ENCODE results near the gene GSG1. TPM values are rescaled to one million over a fixed set of nuclear protein-coding genes. Genes with fewer than 3 reads are reported as not detected.

GSG1 gene
- total and polyA plus RNA-seq, 9 donors: 5.5 to 23.3 (median 11.2) TPM

DNA sequence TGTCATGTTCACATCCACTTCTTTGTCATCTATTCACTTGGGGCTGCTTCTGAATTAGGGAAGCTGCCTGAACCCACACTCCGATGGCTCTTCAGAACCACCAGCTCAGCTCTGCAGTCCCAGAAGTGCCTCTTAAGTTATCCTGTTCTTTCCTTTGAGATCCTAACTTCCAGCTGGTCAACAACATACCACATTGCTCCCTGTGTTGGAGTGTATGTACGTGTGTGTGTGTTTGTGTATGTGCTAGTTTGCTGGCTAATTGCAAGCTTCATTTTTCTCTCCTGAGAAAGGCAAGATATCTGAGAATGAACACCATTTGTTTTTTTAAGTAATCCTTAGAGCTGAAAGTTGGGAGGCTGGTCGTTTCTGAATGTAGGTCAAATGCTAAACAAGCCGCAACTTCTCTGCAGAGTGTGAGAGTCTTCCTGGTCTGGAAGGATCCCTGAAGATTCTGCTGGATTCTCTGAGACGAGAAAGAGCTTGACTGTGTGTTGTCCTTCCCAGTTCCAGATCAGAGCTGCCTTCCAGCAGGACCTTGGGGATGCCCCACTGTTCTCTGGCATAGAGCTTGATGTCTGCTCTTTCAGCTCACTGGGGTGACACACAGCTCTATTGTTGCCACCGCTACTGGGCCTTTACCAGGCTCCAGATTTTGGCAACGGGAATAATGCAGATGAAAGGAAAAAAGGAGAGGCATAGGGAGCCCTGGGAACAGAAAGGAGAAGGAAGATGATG is 839 bp downstream of the GSG1 start:
- Histone ChIP-seq H3K27ac (ENCODE audit: low read length) (peak overlapping the region; percentile 92), H3K9me3 (replicated peaks; ENCODE audit: control insufficient read depth, low read depth, low read length) (no peaks in the 10 kb centered on the region), H3K4me3 (ENCODE audit: low read length) (no peak overlapping the region), H3K36me3 (ENCODE audit: control insufficient read depth, insufficient read depth, low read length) (no peaks in the 10 kb centered on the region), H3K4me1 (ENCODE audit: control insufficient read depth, insufficient read depth, low read length) (peaks cover 41% of the 10 kb centered on the region), H3K27me3 (ENCODE audit: control insufficient read depth, insufficient read depth, low read length) (no peaks in the 10 kb centered on the region)
- WGBS (ENCODE audit: insufficient coverage): 52% methylated on average over 6 of the region's 7 CpGs
- peak; percentile 56 for DNase-seq

DNA sequence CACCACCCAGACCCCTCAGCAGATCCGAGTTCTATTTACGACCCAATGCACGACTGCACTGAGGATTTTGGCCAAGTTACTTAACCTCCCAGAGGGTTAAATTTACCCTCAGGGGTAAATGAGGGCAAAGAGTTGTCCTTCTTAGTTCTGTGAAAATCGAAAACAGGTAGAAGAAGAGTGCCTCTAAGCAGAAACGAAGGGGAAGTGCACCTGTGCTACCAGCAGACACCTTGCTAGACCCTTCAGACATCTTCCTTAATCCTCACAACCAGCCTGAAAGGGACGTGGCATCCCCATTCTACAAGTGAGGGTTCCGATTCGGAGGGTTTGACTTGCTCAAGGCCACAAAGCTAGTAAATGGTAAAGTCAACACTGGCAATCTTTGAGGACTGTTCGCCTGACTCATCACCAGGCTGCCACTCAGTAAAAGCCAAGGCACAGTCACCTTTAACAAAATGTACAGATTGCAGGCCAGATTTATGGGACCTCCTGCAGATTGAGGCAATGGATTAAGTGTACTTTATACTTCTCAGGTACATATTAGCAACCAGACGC is 1.6 kb downstream of the GSG1 start:
- 40% methylated on average over 1 of the region's 10 CpGs for WGBS (ENCODE audit: insufficient coverage)
- no peak for DNase-seq
- no peaks in the 10 kb centered on the region for H3K27me3 ChIP-seq (ENCODE audit: control insufficient read depth, insufficient read depth, low read length)
- H3K9me3 ChIP-seq (replicated peaks; ENCODE audit: control insufficient read depth, low read depth, low read length): no peaks in the 10 kb centered on the region
- H3K4me1 ChIP-seq (ENCODE audit: control insufficient read depth, insufficient read depth, low read length): peaks cover 45% of the 10 kb centered on the region
- peak overlapping the region; percentile 92 for H3K27ac ChIP-seq (ENCODE audit: low read length)
- no peaks in the 10 kb centered on the region for H3K36me3 ChIP-seq (ENCODE audit: control insufficient read depth, insufficient read depth, low read length)
- no peak overlapping the region for H3K4me3 ChIP-seq (ENCODE audit: low read length)

DNA sequence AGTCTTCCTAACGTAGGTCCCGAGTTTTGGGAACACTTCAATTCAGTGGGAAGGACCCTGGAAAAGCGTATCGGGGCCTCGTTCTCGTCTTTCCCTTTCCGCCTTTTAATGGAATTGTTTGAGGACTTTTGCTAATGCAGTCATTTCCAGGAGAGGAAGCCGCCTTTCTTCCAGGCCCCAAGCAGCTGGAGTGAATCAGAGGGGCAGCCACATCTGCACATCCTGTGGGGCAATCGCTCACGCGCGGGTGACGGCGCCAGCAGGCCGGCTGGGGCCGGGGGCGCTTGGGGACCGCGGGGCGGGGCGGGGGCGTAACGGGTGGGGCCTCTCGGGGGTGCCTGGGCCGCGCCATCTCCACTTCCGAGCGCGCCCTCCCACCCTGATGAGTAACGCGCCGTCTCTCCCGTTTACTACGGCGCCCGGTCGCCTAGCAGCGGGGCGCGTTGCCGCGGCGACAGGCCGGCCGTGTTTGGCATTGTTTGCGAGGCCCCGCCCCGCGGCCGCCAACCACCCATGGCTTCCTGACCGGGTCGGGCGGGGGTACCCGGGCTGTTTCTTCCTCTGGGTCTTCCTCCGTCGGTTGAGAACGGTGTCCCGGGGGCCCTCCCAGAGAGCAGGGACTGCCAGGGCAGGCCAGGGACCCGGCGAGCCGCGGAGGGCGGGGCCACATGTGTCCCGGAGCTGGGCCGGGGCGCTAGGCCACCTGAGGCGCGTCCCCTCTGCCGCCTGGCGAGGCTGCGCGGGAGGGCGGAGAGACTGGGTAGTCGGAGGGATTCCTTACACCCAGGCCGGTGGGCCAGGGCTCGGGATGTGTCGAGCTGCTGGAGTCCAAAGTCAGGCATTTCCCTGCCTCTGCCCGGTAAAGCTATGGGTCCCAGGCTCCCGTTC is 2.3 kb downstream of the GSG1 start:
- H3K36me3 ChIP-seq (ENCODE audit: control insufficient read depth, insufficient read depth, low read length): no peaks in the 10 kb centered on the region
- H3K9me3 ChIP-seq (replicated peaks; ENCODE audit: control insufficient read depth, low read depth, low read length): no peaks in the 10 kb centered on the region
- no peaks in the 10 kb centered on the region for H3K27me3 ChIP-seq (ENCODE audit: control insufficient read depth, insufficient read depth, low read length)
- peak overlapping the region; percentile 92 for H3K27ac ChIP-seq (ENCODE audit: low read length)
- under 1% methylated on average over 69 of the region's 79 CpGs for WGBS (ENCODE audit: insufficient coverage)
- peak overlapping the region; percentile 53 for H3K4me3 ChIP-seq (ENCODE audit: low read length)
- H3K4me1 ChIP-seq (ENCODE audit: control insufficient read depth, insufficient read depth, low read length): peaks cover 46% of the 10 kb centered on the region
- peak; percentile 95 for DNase-seq

DNA sequence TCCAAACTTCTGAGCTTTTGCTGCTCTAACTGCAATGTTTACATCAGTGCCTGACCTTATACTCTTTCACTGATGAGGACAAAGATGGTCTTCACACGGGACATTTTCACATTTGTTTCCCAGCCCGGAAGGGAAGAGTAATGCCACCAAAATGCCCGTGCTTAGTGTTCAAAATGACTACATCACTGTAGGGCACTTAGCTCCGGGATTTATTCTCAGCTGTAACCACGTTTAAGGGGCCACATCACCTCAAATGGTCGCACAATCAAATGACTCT is 2.9 kb downstream of the GSG1 start:
- H3K4me1 ChIP-seq (ENCODE audit: control insufficient read depth, insufficient read depth, low read length): peaks cover 46% of the 10 kb centered on the region
- peak overlapping the region; percentile 53 for H3K4me3 ChIP-seq (ENCODE audit: low read length)
- no peak for DNase-seq
- no peaks in the 10 kb centered on the region for H3K27me3 ChIP-seq (ENCODE audit: control insufficient read depth, insufficient read depth, low read length)
- H3K9me3 ChIP-seq (replicated peaks; ENCODE audit: control insufficient read depth, low read depth, low read length): no peaks in the 10 kb centered on the region
- H3K36me3 ChIP-seq (ENCODE audit: control insufficient read depth, insufficient read depth, low read length): no peaks in the 10 kb centered on the region
- WGBS (ENCODE audit: insufficient coverage): 7% methylated on average over 5 of the region's 6 CpGs
- H3K27ac ChIP-seq (ENCODE audit: low read length): peak overlapping the region; percentile 92

DNA sequence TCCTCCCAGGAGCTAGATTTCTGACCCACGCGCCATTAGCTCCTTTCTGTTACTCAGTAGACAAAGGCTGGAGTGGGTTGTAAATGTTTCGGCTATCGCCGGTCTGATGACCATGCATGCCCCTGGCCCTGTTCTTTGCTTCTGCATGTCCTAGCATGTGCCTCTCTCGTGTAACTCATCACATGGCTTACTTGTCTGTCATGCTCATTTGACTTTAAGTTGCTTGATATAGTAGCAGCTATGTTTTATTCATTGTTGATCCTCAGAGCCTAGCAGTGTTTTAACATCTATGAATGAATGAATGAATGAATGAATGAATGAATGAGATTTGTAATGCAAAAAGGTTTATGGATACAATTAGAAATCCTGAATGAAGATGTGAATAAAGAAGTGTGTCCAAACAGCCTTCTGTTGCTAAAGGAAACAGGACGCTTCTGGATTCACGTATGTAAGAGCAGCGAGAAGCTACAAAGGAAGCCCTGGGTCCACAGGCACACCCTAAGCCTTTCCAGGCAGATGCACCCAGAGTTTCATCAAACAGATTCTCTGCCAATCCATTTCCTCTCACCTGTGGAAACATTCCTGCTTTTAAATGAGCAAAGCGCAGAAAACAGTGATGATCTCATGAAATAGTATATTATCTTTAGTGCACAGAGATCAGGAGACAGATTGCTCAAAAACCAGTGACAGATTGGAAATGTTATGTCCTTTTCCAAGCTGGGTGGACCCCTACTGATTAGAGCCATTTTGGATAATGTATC is 3.4 kb downstream of the GSG1 start:
- Histone ChIP-seq H3K27me3 (ENCODE audit: control insufficient read depth, insufficient read depth, low read length) (no peaks in the 10 kb centered on the region), H3K27ac (ENCODE audit: low read length) (peak overlapping the region; percentile 92), H3K4me3 (ENCODE audit: low read length) (no peak overlapping the region), H3K4me1 (ENCODE audit: control insufficient read depth, insufficient read depth, low read length) (peaks cover 46% of the 10 kb centered on the region), H3K9me3 (replicated peaks; ENCODE audit: control insufficient read depth, low read depth, low read length) (no peaks in the 10 kb centered on the region), H3K36me3 (ENCODE audit: control insufficient read depth, insufficient read depth, low read length) (no peaks in the 10 kb centered on the region)
- WGBS (ENCODE audit: insufficient coverage): 76% methylated on average over 6 of the region's 10 CpGs
- DNase-seq: peak; percentile 46

DNA sequence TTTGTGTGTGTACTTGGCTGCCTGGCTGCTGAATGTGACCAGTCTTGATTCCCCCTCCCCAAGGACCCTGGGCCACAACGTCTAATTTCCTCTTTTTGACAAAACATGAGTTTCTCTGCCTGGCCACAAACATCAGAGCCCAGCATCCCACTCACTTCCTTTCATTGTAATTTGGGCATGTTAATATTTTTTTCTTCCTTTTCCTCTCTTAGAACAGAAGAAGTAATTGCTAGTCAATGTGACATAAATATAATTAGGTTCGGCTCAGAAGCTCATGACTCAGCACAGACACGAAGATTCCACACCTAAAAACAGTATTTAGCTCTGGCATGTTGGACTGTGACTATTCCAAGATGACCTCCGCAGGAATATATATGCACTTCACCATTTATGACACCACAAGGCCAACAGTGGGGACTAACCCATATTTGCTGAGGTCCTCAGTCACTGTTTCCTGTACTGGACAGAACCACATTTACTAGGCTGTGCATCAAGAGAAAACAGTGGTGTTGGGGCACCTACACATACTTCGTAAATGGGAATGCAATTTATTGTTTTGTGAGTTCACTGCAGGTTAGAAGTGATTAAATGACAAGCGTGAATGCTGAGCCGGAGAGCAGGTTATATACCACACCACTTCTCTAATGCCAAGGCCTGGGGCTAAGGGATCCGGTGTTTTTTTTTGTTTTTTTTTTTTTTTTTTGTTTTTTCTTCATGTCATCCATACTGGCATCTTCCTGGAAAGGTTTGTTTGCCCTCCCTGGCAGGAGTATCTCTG is 4.2 kb downstream of the GSG1 start:
- Histone ChIP-seq H3K27ac (ENCODE audit: low read length) (peak overlapping the region; percentile 92), H3K36me3 (ENCODE audit: control insufficient read depth, insufficient read depth, low read length) (no peaks in the 10 kb centered on the region), H3K27me3 (ENCODE audit: control insufficient read depth, insufficient read depth, low read length) (no peaks in the 10 kb centered on the region), H3K9me3 (replicated peaks; ENCODE audit: control insufficient read depth, low read depth, low read length) (no peaks in the 10 kb centered on the region), H3K4me1 (ENCODE audit: control insufficient read depth, insufficient read depth, low read length) (peaks cover 46% of the 10 kb centered on the region), H3K4me3 (ENCODE audit: low read length) (no peak overlapping the region)
- DNase-seq: peak; percentile 74
- WGBS (ENCODE audit: insufficient coverage): 50% methylated on average over 1 of the region's 8 CpGs

DNA sequence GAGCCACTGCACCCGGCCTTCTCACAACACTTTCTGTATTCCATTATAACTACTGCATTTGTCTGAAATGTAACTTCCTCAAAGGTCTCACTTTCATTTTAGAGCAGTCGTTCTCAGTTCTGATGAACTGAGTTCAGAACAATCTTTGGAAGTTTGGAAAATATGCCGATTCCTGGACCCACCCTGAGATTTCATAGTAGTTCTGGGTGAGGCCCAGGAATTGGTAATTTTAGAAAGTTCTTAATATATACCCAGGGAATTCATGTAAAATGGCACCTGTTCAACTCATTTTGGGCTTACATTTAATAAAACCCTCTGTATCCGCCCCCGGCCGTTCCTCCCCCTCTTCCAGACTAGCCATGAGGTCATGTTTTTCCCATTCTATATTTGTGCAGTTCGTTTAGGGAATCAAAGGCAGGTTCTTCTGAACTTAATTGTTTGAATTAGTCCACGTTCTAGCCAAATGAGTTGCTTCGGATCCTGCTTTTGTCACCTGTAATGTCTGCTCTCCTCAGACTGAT is 5.9 kb downstream of the GSG1 start:
- WGBS (ENCODE audit: insufficient coverage): 0% methylated on average over 1 of the region's 9 CpGs
- Histone ChIP-seq H3K27ac (ENCODE audit: low read length) (peak overlapping the region; percentile 92), H3K9me3 (replicated peaks; ENCODE audit: control insufficient read depth, low read depth, low read length) (no peaks in the 10 kb centered on the region), H3K36me3 (ENCODE audit: control insufficient read depth, insufficient read depth, low read length) (no peaks in the 10 kb centered on the region), H3K4me1 (ENCODE audit: control insufficient read depth, insufficient read depth, low read length) (peaks cover 44% of the 10 kb centered on the region), H3K27me3 (ENCODE audit: control insufficient read depth, insufficient read depth, low read length) (no peaks in the 10 kb centered on the region), H3K4me3 (ENCODE audit: low read length) (peak overlapping the region; percentile 23)
- DNase-seq: peak; percentile 93

DNA sequence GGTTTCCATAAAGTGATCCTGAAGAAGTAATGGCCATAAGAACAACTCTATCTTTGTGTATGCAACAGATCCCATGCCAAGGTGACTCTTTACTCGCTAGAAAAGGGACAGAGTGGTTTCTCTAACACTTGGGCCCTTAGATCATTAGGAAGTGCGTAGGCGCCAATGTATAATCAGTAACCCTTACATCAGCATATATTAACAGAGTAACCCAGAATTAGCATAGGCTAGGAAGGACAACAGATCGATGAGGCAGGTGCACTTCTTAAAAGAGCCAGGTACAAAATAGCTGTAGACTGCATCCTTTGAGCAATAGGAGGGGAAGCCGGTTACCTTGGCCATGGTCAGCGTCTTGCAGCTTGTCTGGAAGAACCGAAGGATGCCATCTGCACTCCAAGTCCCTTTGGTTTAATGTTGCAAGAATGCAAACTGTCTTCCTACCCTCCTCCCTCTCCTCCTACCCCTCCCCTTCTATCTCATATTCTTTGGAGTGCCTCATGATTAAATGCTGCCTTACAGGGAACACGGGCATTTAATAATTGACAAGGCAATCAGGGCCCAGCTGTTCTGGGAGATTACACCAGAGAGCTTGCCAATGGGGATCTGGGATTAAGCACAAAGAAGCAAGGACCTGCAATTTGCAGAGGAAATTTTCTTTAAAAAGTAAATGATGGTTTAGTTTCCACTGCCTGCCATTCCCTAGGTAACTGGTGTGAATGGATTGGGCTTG is 8.0 kb downstream of the GSG1 start:
- Histone ChIP-seq H3K4me1 (ENCODE audit: control insufficient read depth, insufficient read depth, low read length) (peaks cover 30% of the 10 kb centered on the region), H3K27me3 (ENCODE audit: control insufficient read depth, insufficient read depth, low read length) (no peaks in the 10 kb centered on the region)

DNA sequence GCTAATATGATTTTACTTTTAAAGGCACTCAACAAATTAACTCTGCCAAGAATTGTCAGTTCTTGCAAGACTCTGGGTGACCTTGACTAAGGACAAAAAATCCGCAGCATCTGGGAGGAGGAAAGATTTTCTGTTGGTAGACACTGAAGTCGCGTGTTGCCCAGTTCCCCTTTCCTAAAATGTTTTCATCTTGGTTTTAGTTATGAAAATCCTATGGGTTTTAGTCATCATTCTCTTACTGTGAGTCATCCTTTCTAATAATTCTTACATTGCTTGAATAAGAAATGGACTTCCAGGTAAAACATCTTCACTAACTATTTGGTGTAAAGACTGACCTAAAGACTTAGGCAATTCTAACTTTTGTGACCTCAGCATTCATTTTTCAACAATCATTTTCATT is 9.1 kb downstream of the GSG1 start:
- no peaks in the 10 kb centered on the region for H3K27me3 ChIP-seq (ENCODE audit: control insufficient read depth, insufficient read depth, low read length)
- peak; percentile 47 for DNase-seq
- H3K4me3 ChIP-seq (ENCODE audit: low read length): no peak overlapping the region
- WGBS (ENCODE audit: insufficient coverage): no CpG with 5 or more reads among the region's 3 CpGs
- H3K4me1 ChIP-seq (ENCODE audit: control insufficient read depth, insufficient read depth, low read length): peaks cover 20% of the 10 kb centered on the region
- no peaks in the 10 kb centered on the region for H3K36me3 ChIP-seq (ENCODE audit: control insufficient read depth, insufficient read depth, low read length)
- no peak overlapping the region for H3K27ac ChIP-seq (ENCODE audit: low read length)
- no peaks in the 10 kb centered on the region for H3K9me3 ChIP-seq (replicated peaks; ENCODE audit: control insufficient read depth, low read depth, low read length)

More for the DNA sequence above, 8.0 kb downstream of the GSG1 start:
- Histone ChIP-seq H3K9me3 (replicated peaks; ENCODE audit: control insufficient read depth, low read depth, low read length) (no peaks in the 10 kb centered on the region), H3K36me3 (ENCODE audit: control insufficient read depth, insufficient read depth, low read length) (no peaks in the 10 kb centered on the region), H3K4me3 (ENCODE audit: low read length) (no peak overlapping the region), H3K27ac (ENCODE audit: low read length) (no peak overlapping the region)
- 70% methylated on average over 3 of the region's 8 CpGs for WGBS (ENCODE audit: insufficient coverage)
- no peak for DNase-seq
